ENCODE measurements around the gene MSRB1.

GRCh38 chr16:1958715-1959268 lies 15.8 kb upstream of the MSRB1 start:
- TF ChIP-seq CTCF (IDR thresholded peaks at IDR 0.05), result no peak
- no peak for TF ChIP-seq POLR2A (IDR thresholded peaks at IDR 0.05)
